Retinal pigment epithelial cell (primary cell): ENCODE results near the gene SYK.

ENCODE experiments used
- DNase-seq: peaks from one replicate; pipeline ENCODE4 v3.0.0-alpha.2; 2010; ENCODE audit warnings: low read depth
- H3K4me3 ChIP-seq: 2 replicates; pipeline ENCODE4 v1.5.1; 2011; ENCODE audit warnings: mild to moderate bottlenecking, low read length, control low read depth, moderate library complexity
- TF ChIP-seq, protein P1 (sequence below): conservative IDR thresholded peaks from 2 replicates; pipeline ENCODE4 v1.5.1; 2011; ENCODE audit warnings: low read depth, low read length, control low read depth, inconsistent platforms

Gene SYK

DNA sequence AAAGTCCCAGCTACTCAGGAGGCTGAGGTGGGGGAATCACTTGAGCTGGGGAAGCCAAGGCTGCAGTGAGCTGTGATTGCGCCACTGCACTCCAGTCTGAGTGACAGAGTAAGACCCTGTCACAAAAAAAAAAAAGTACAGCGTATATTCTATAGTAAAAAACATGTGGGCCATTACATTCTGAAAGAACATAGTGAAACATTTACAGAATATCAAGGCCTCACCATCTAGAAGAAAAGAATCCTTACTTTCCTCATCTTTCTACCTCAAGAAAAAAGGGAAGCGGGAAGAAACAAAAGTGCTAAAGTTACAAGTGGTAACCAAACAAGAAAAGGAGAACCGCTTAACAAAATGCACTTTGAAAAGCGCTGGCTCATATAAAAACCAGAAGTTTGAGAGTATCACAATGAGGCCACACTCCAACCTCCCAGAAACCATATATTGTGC lies 5.7 kb upstream of the SYK start:
- no peak for DNase-seq
- no peak overlapping the region for H3K4me3 ChIP-seq
- TF ChIP-seq, protein P1, sequence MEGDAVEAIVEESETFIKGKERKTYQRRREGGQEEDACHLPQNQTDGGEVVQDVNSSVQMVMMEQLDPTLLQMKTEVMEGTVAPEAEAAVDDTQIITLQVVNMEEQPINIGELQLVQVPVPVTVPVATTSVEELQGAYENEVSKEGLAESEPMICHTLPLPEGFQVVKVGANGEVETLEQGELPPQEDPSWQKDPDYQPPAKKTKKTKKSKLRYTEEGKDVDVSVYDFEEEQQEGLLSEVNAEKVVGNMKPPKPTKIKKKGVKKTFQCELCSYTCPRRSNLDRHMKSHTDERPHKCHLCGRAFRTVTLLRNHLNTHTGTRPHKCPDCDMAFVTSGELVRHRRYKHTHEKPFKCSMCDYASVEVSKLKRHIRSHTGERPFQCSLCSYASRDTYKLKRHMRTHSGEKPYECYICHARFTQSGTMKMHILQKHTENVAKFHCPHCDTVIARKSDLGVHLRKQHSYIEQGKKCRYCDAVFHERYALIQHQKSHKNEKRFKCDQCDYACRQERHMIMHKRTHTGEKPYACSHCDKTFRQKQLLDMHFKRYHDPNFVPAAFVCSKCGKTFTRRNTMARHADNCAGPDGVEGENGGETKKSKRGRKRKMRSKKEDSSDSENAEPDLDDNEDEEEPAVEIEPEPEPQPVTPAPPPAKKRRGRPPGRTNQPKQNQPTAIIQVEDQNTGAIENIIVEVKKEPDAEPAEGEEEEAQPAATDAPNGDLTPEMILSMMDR = no peak

DNA sequence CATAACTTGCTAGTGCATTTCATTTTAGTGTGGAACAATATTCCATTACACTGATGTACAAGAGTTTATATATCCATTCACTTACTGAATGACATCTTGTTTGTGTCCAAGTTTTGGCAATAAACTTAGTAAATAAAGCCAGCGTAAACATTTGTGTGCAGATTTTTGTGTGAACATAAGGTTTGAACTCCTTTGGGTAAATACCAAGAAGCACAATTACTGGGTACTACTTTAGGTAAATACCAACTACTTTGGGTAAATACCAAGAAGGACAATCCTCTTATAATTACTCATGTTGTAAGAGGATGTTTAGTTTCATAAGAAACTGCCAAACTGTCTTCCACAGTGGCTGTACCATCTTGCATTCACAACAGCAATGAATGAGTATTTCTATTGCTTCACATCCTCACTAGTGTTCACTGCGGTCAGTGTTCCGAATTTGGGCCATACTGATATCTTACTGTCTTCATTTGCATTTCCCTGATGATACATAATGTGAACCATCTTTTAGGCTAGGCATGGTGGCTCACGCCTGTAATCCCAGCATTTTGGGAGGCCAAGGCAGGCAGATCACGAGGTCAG lies 2.3 kb upstream of the SYK start:
- TF ChIP-seq, protein P1 = no peak
- H3K4me3 ChIP-seq = no peak overlapping the region
- no peak for DNase-seq

DNA sequence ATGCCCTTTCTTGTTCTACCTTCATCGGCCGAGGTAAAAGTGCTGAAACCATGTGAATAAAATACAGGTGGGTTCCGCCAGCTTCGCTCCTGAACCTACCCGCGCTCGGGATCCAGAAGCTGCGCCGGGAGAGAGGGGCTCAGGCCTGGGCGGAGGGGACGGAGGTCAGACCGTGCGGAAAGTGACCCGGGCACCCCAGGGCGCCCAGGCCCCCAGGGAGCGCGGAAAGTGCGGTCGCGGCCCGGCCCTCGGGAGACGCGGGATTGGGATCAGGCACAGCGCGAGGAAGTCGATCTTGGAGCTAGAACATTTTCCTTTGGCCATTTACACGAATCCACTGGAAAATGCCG lies 329 bp downstream of the SYK start:
- DNase-seq = no peak
- no peak overlapping the region for H3K4me3 ChIP-seq
- TF ChIP-seq, protein P1 = no peak

DNA sequence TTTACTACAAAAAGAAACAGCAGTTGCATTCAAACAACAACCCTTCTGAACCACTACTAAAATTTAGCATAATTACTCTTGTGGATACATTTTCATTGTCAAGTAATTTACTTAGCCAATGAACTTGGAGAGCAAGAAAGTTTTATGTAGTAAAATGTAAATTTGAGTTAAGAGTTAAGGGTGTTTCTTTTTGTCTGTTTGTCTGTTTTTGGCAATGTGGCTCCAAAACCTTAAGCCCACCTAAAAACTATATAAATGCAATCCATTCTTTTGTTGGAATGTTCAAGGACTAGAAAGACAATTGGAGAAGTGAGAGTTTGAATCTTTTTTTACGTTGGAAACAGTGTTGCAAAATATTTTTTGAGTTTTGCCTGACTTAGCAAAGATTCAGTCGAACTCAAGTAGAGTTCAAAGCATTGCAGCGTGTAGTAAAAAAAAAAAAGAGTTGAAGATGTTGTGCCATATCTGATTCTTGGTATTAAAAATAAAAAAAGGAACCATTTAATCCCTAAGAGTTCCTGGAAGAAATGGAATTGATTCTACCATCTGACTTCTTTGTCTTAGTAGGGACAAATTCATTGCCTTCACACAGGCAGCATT lies 867 bp downstream of the SYK start:
- TF ChIP-seq, protein P1 = no peak
- no peak overlapping the region for H3K4me3 ChIP-seq
- DNase-seq = no peak

DNA sequence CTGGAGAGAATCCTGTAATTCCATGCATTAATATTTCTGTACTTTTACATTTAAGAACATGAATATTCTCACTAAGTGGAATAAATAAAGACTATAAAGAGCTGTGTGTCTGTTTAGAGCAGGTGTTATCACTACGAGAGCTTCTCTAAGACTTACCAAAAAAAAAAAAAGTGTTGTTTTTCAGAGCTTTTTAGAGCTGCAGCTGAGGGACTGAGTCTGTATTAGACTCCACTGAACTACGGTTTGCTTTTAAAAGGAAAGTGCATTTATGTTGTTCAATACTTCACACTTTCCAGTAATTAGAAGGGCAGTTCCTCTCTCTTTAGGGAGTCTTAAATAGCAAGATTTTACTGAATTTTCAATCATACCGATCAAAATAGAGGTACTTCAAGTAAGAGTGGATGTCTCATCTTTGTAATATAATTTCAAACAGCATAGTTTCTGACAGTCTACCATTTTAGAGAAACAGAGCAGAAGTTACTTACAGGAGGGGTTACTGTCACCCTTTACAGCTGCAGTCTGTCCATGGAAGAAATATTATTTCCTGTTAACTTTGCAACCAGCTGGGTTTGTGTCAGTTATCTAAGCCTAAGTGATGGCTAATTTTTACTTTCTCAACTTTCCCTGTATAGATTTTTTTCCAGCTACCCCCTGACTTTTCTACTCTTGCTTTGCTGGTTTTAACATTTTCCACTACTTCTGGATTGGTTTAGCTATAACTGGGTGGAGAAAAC lies 2.4 kb downstream of the SYK start:
- H3K4me3 ChIP-seq = no peak overlapping the region
- no peak for DNase-seq
- TF ChIP-seq, protein P1 = no peak

DNA sequence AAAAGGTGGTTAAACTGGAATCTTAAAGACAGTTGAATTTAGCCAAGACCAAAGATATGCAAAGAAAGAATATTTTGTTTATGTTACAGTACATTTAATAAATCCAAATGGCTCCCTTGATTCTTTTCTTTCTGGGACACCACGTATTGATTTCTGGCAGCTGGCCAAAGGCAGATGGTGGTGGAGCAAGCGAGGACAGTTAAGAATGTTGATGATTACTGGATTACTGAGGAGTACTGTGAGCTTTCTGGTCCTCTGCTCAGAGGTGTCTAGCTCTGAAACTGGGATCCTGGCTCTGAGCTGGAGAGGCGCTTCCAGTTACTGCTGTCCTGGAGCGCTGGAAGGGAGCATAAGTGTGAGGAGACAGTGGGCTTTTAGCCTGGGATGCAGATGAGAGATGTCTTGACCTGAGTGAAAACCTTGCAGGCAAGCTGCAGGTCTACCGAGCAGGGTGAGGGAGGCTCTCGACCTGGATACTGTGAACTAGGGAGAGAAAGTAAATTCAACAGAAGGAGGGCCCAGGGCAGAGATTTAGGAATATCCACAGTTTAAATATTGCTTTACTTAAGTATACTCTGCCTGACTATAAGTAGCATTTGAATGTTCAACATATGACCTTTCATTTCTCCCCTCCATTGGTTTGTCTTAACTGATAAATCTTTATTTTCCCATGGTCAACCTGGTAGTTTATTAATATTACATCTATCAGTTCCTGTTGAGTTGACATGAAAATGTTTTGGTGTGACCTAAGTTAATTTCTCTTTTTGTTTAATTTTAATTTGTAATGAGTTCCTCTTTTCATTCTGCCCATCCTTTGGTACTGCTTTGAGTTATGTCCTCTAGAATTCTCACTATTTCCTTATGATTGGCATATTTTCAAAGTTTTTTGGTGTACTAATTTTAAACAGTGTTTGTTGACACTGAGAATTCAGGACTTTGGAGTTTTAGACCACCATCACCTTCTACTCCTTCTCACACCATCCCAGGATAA lies 3.7 kb downstream of the SYK start:
- H3K4me3 ChIP-seq = no peak overlapping the region
- TF ChIP-seq, protein P1 = no peak
- DNase-seq = no peak
